Measurements from ENCODE around the gene NCOR2. TPM values are rescaled to one million over a fixed set of nuclear protein-coding genes. Genes with fewer than 3 reads are reported as not detected.

NCOR2 gene
- total and polyA plus RNA-seq, 10 of the 15 experiments (the other 5 are each of a cell fraction or from before 2014, with no cell fraction given) = 0.43 to 179 (median 14.9) TPM

DNA sequence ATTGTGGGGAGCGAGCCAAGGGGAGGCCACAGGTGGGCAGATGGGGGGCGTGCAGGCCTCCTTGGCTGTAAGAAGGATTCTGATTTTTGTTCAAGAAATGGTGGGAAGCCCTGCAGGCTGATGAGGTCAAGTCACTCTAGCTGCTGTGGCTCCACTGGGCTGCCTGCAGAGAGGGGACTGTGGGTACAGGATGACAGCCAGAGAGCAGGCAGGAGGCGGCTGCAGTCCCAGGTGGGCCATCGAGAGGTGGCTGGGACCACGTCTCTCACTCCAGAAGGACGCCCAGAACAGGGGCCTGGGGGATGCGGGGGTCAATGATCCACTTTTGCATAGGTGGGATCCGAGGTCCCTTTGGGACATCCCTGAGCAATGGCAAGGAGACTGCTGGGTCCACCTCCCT is 9.1 kb downstream of the NCOR2 start:
- H3K27me3 ChIP-seq (replicated peaks in 1 of 2; ENCODE audit: control insufficient read depth in 2 of 2, insufficient read depth in 2 of 2, low read length in 1 of 2) = no peaks in the 10 kb centered on the region
- H2AFZ ChIP-seq (ENCODE audit: control insufficient read depth, low read depth, low read length) = no peak overlapping the region
- peaks cover 0 to 4% of the 10 kb centered on the region in 2 experiments; a peak in 3 of 4 replicates for H3K36me3 ChIP-seq (ENCODE audit: control insufficient read depth in 2 of 2, insufficient read depth in 2 of 2, low read length in 1 of 2)
- H3K79me2 ChIP-seq (ENCODE audit: control insufficient read depth, insufficient read depth, low read length) = peaks cover 97% of the 10 kb centered on the region
- ChIA-PET SMC1A (ENCODE audit: uncharacterized antibody, unreplicated experiment) (no interaction called here), POLR2A (no interaction called here), CTCF (no interaction called here), RAD21 (ENCODE audit: unreplicated experiment) (no interaction called here)
- BruUV-seq (replicated peaks) = no TSS peak
- DNase-seq (ENCODE audit: low read depth, low spot score) = no peak
- peaks cover 42% of the 10 kb centered on the region for H3K4me1 ChIP-seq (ENCODE audit: control insufficient read depth, insufficient read depth, low read length)
- H3K9me3 ChIP-seq (replicated peaks; ENCODE audit: control insufficient read depth, insufficient read depth, low read length) = no peaks in the 10 kb centered on the region; the same call in 2 of the 3 replicates
- no peak overlapping the region for H3K27ac ChIP-seq (ENCODE audit: control insufficient read depth, insufficient read depth)
- in situ Hi-C loops (cut with MboI) (loop anchor here (5.0 kb wide), 1 partner anchor 209 kb away; no protein-coding TSS in a partner anchor), intact Hi-C loops (cut with micrococcal nuclease; ENCODE audit: unreplicated experiment) (no loop called here)
- H4K20me1 ChIP-seq (ENCODE audit: control insufficient read depth, insufficient read depth) = peaks cover 2% of the 10 kb centered on the region
- no peak overlapping the region for H3K4me2 ChIP-seq (ENCODE audit: control insufficient read depth, insufficient read depth)
- FAIRE-seq = no peak
- TF ChIP-seq JUNB (IDR thresholded peaks at IDR 0.05) (no peak), CBFB (IDR thresholded peaks at IDR 0.05; ENCODE audit: low read depth) (no peak), MTA2 (IDR thresholded peaks at IDR 0.05; ENCODE audit: low read depth) (no peak), ZNF217 (IDR thresholded peaks at IDR 0.05) (no peak), SMAD1 (IDR thresholded peaks at IDR 0.05; ENCODE audit: low read depth, partially characterized antibody) (no peak), ZBED1 (IDR thresholded peaks at IDR 0.05; ENCODE audit: borderline replicate concordance) (no peak), PML (IDR thresholded peaks at IDR 0.05; ENCODE audit: low read length) (no peak), ZNF622 (IDR thresholded peaks at IDR 0.05) (no peak)
- H3K4me3 ChIP-seq = no peak overlapping the region
- WGBS (ENCODE audit: insufficient coverage, insufficient replicate concordance, low lambda C conversion rate, missing lambda C conversion rate) = 94% methylated on average over 8 of the region's 8 CpGs
- ATAC-seq = no peak
- no peak overlapping the region for H3K9ac ChIP-seq (ENCODE audit: control insufficient read depth, insufficient read depth, low read length)

DNA sequence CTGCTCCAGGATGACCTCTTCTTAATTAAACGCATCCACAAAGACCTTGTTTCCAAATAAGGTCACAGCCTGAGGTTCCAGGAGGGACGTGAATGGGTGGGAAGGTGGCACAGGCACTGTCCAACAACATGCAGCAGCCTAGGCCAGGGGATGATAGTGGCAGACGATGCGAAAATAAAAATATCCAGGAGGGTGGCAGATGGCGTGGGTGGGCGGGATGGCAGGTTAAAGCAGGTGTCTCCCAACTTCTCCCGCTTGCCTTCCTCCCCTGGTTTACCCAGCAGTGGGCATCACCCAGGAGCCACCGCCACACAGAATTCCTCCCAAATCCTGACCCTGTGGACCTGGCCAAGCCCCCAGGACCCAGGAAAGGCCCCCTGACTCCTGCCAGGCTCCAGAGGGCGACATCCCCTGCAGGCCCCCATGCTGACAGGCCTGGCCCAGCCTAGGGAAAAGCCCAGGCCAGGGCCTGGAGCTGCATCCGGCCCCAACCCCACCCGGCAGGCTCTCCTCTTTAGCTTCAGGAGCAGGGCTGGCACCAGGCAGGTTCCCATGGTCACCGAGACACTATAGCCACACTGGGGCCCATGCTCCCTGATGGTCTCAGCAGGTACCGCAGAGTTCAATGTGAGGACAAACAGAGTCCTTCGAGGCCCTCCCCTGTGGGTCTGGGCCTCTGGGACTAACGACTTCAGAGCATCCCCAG is 9.7 kb downstream of the NCOR2 start:
- Histone ChIP-seq H3K9ac (ENCODE audit: control insufficient read depth, insufficient read depth, low read length) (no peak overlapping the region), H2AFZ (ENCODE audit: control insufficient read depth, low read depth, low read length) (no peak overlapping the region), H3K4me1 (ENCODE audit: control insufficient read depth, insufficient read depth, low read length) (peaks cover 40% of the 10 kb centered on the region), H3K79me2 (ENCODE audit: control insufficient read depth, insufficient read depth, low read length) (peaks cover 97% of the 10 kb centered on the region), H3K9me3 (replicated peaks; ENCODE audit: control insufficient read depth, insufficient read depth, low read length) (no peaks in the 10 kb centered on the region; the same call in 2 of the 3 replicates), H3K36me3 (ENCODE audit: control insufficient read depth in 2 of 2, insufficient read depth in 2 of 2, low read length in 1 of 2) (peaks cover 0 to 4% of the 10 kb centered on the region in 2 experiments; a peak in 3 of 4 replicates), H3K27me3 (replicated peaks in 1 of 2; ENCODE audit: control insufficient read depth in 2 of 2, insufficient read depth in 2 of 2, low read length in 1 of 2) (no peaks in the 10 kb centered on the region), H3K4me2 (ENCODE audit: control insufficient read depth, insufficient read depth) (no peak overlapping the region; the same call in 1 of the 2 replicates), H4K20me1 (ENCODE audit: control insufficient read depth, insufficient read depth) (peaks cover 2% of the 10 kb centered on the region), H3K27ac (ENCODE audit: control insufficient read depth, insufficient read depth) (no peak overlapping the region), H3K4me3 (no peak overlapping the region)
- no TSS peak for BruUV-seq (replicated peaks)
- POLR2A ChIA-PET = no interaction called here
- 80% methylated on average over 15 of the region's 15 CpGs for WGBS (ENCODE audit: insufficient coverage, insufficient replicate concordance, low lambda C conversion rate, missing lambda C conversion rate)
- in situ Hi-C loops (cut with MboI) = loop anchor here (5.0 kb wide), 1 partner anchor 210 kb away; no protein-coding TSS in a partner anchor
- RAD21 ChIA-PET (ENCODE audit: unreplicated experiment) = no interaction called here
- intact Hi-C loops (cut with micrococcal nuclease; ENCODE audit: unreplicated experiment) = no loop called here
- no peak for FAIRE-seq
- SMC1A ChIA-PET (ENCODE audit: uncharacterized antibody, unreplicated experiment) = no interaction called here
- no peak; the same call in 2 of the 3 replicates for ATAC-seq
- TF ChIP-seq ZBED1 (IDR thresholded peaks at IDR 0.05; ENCODE audit: borderline replicate concordance) = no peak
- TF ChIP-seq CHD2 (IDR thresholded peaks at IDR 0.05; ENCODE audit: borderline replicate concordance, low read depth, low read length) = no peak
- TF ChIP-seq, protein P1, sequence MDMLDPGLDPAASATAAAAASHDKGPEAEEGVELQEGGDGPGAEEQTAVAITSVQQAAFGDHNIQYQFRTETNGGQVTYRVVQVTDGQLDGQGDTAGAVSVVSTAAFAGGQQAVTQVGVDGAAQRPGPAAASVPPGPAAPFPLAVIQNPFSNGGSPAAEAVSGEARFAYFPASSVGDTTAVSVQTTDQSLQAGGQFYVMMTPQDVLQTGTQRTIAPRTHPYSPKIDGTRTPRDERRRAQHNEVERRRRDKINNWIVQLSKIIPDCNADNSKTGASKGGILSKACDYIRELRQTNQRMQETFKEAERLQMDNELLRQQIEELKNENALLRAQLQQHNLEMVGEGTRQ (IDR thresholded peaks at IDR 0.05; ENCODE audit: borderline replicate concordance, low read depth, low read length) = no peak
- no peak for TF ChIP-seq SMAD5 (IDR thresholded peaks at IDR 0.05; ENCODE audit: low read depth)
- TF ChIP-seq SIX5 (IDR thresholded peaks at IDR 0.05; ENCODE audit: low read depth, low read length, severe bottlenecking) = no peak
- no peak for TF ChIP-seq CREB1 (IDR thresholded peaks at IDR 0.05; ENCODE audit: low read depth)
- no peak for TF ChIP-seq WRNIP1 (IDR thresholded peaks at IDR 0.05; ENCODE audit: borderline replicate concordance, low read depth, low read length)
- TF ChIP-seq, protein P2, sequence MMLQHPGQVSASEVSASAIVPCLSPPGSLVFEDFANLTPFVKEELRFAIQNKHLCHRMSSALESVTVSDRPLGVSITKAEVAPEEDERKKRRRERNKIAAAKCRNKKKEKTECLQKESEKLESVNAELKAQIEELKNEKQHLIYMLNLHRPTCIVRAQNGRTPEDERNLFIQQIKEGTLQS (IDR thresholded peaks at IDR 0.05; ENCODE audit: borderline replicate concordance, extremely low read depth, low read depth, low read length) = no peak
- TF ChIP-seq NR2C1 (IDR thresholded peaks at IDR 0.05) = no peak
- TF ChIP-seq SMC3 (IDR thresholded peaks at IDR 0.05; ENCODE audit: borderline replicate concordance, low read length) = no peak
- CTCF ChIA-PET = no interaction called here
- no peak for DNase-seq (ENCODE audit: low read depth, low spot score)
